GM12878 (cell line): Measurements from ENCODE around the gene LRTM2. TPM values are rescaled to one million over a fixed set of nuclear protein-coding genes. Genes with fewer than 3 reads are reported as not detected.
A peak's percentile ranks its signal among the peaks of the same experiment; 100 is the strongest.

Experiments
- ATAC-seq: fragments of 200-7000 bp; cut with Tn5 transposase; 3 replicates; pipeline ENCODE4 v1.9.1; 2020; ENCODE audit warnings: mild to moderate bottlenecking, moderate library complexity
- BruUV-seq: library from RNA; stranded (reverse); fragments of 400-500 nt; replicated peaks from 2 replicates; lab custom pipeline; 2021; lab: Mats Ljungman, UMichigan
- CTCF ChIA-PET: fragments of 300-600 bp; sonication (Branson Sonifier 250); formaldehyde crosslinking; extraction: SDS; loops from one replicate; lab custom pipeline; 2021; ENCODE audit warnings: inconsistent platforms; lab: Yijun Ruan, JAX
- POLR2A ChIA-PET: fragments of 350-600 bp; formaldehyde crosslinking; extraction: SDS; loops from one replicate; lab custom pipeline; 2021; ENCODE audit warnings: inconsistent platforms; lab: Charles Lee
- RAD21 ChIA-PET: fragments of 300-600 bp; sonication (Branson Sonifier 250); formaldehyde crosslinking; loops from one replicate; lab custom pipeline; 2023; ENCODE audit warnings: antibody characterized with exemption; ENCODE audit not compliant: unreplicated experiment; lab: Charles Lee
- SMC1A ChIA-PET: fragments of 300-600 bp; sonication (Branson Sonifier 250); formaldehyde crosslinking; loops from one replicate; lab custom pipeline; 2023; ENCODE audit not compliant: unreplicated experiment, uncharacterized antibody; lab: Charles Lee
- DNase-seq: peaks from one replicate; pipeline ENCODE4 v3.0.0-alpha.2; 2011; ENCODE audit warnings: low read depth, low spot score
- FAIRE-seq: peaks from 3 replicates; lab custom pipeline; 2011; peaks lifted over from hg19 to GRCh38; lab: Jason Lieb, UNC
- H2AFZ ChIP-seq: 2 replicates; pipeline ENCODE4 v1.6.0; 2011; ENCODE audit warnings: low read depth, low read length, control low read depth; ENCODE audit not compliant: control insufficient read depth
- H3K27ac ChIP-seq: 2 replicates; pipeline ENCODE4 v1.5.1; 2011; ENCODE audit warnings: control low read depth; ENCODE audit not compliant: control insufficient read depth, insufficient read depth
- H3K27me3 ChIP-seq, 2 experiments: replicated peaks in 1 of 2; 2 replicates each; pipeline versions ENCODE4 v1.6.0 to v1.6.1; 2011; ENCODE audit warnings: low read length in 1 of 2; ENCODE audit not compliant: control insufficient read depth in 2 of 2, insufficient read depth in 2 of 2
- H3K36me3 ChIP-seq, 2 experiments: 2 replicates each; pipeline ENCODE4 v1.5.1; 2011; ENCODE audit warnings: low read length in 1 of 2; ENCODE audit not compliant: control insufficient read depth in 2 of 2, insufficient read depth in 2 of 2
- H3K4me1 ChIP-seq: 2 replicates; pipeline ENCODE4 v1.6.1; 2011; ENCODE audit warnings: mild to moderate bottlenecking, low read length, moderate library complexity, mixed read lengths; ENCODE audit not compliant: control insufficient read depth, insufficient read depth
- H3K4me2 ChIP-seq: 2 replicates; pipeline ENCODE4 v1.6.0; 2011; ENCODE audit warnings: control low read depth; ENCODE audit not compliant: control insufficient read depth, insufficient read depth
- H3K4me3 ChIP-seq: fragments of 200-600 bp; sonication (generic); 2 replicates; pipeline ENCODE4 v1.5.1; 2016
- H3K79me2 ChIP-seq: 2 replicates; pipeline ENCODE4 v1.6.0; 2011; ENCODE audit warnings: low read length; ENCODE audit not compliant: control insufficient read depth, insufficient read depth
- H3K9ac ChIP-seq: 2 replicates; pipeline ENCODE4 v1.8.0; 2011; ENCODE audit warnings: low read length, control low read depth, mixed read lengths; ENCODE audit not compliant: control insufficient read depth, insufficient read depth
- H3K9me3 ChIP-seq: replicated peaks from 3 replicates; pipeline ENCODE4 v1.5.1; 2011; ENCODE audit warnings: mild to moderate bottlenecking, low read length; ENCODE audit not compliant: control insufficient read depth, insufficient read depth
- H4K20me1 ChIP-seq: 2 replicates; pipeline ENCODE4 v1.6.0; 2011; ENCODE audit not compliant: control insufficient read depth, insufficient read depth
- BHLHE40 ChIP-seq, 2 experiments: fragments of 450-650 bp in 1 of 2; IDR thresholded peaks; 2 replicates each; pipeline ENCODE4 v1.6.1; 2011 to 2017; ENCODE audit warnings: low read depth in 2 of 2, borderline replicate concordance in 1 of 2, improper control_type of control experiment in 1 of 2, low read length in 1 of 2, mild to moderate bottlenecking in 1 of 2
- CBX5 ChIP-seq: sonication (generic); IDR thresholded peaks from 2 replicates; pipeline ENCODE4 v1.6.1; 2016; ENCODE audit warnings: low read depth, moderate library complexity, mild to moderate bottlenecking, inconsistent platforms
- CHD1 ChIP-seq: IDR thresholded peaks from 2 replicates; pipeline ENCODE4 v1.6.1; 2012; ENCODE audit warnings: low read depth, low read length, improper control_type of control experiment
- FOS ChIP-seq: IDR thresholded peaks from 3 replicates; pipeline ENCODE4 v1.6.1; 2011; ENCODE audit warnings: borderline replicate concordance; ENCODE audit not compliant: insufficient read length; ENCODE audit errors: extremely low read depth
- FOXM1 ChIP-seq: IDR thresholded peaks from 2 replicates; pipeline ENCODE4 v1.6.1; 2012; ENCODE audit warnings: low read depth, mild to moderate bottlenecking, inconsistent platforms, low read length, moderate library complexity
- KAT2A ChIP-seq: conservative IDR thresholded peaks from 2 replicates; pipeline ENCODE4 v1.6.1; 2011; ENCODE audit warnings: low read depth, low read length; ENCODE audit not compliant: control insufficient read depth
- KDM1A ChIP-seq: fragments of 200-600 bp; sonication (generic); IDR thresholded peaks from 2 replicates; pipeline ENCODE4 v1.6.1; 2016; ENCODE audit warnings: borderline replicate concordance
- KLF5 ChIP-seq: fragments of 450-650 bp; IDR thresholded peaks from 2 replicates; pipeline ENCODE4 v1.6.1; 2014; ENCODE audit warnings: mild to moderate bottlenecking; ENCODE audit not compliant: partially characterized antibody
- NR2C1 ChIP-seq: fragments of 450-650 bp; IDR thresholded peaks from 2 replicates; pipeline ENCODE4 v1.6.1; 2017; ENCODE audit warnings: antibody characterized with exemption, mild to moderate bottlenecking, moderate library complexity
- RBBP5 ChIP-seq: fragments of 200-600 bp; sonication (generic); conservative IDR thresholded peaks from 2 replicates; pipeline ENCODE4 v1.6.1; 2016
- RFX5 ChIP-seq: IDR thresholded peaks from 2 replicates; pipeline ENCODE4 v1.6.1; 2011; ENCODE audit warnings: low read depth, low read length, improper control_type of control experiment
- SP1 ChIP-seq: IDR thresholded peaks from one replicate; pipeline ENCODE4 v1.6.1; 2011; ENCODE audit warnings: low read depth, low read length
- SPI1 ChIP-seq: IDR thresholded peaks from 2 replicates; pipeline ENCODE4 v1.6.1; 2011; ENCODE audit warnings: low read depth, mild to moderate bottlenecking, low read length, moderate library complexity, borderline replicate concordance; ENCODE audit not compliant: insufficient read depth
- WGBS: methylation state at CpG from one replicate; pipeline ENCODE4 v1.1.6; 2016; ENCODE audit warnings: low lambda C conversion rate; ENCODE audit not compliant: insufficient replicate concordance, insufficient coverage; ENCODE audit errors: missing lambda C conversion rate; 5-methylcytosine and 5-hydroxymethylcytosine counted together
- in situ Hi-C: fragments of 300-500 bp; cut with MboI; formaldehyde crosslinking; loops from 9 replicates; pipeline ENCODE4 v1.14.3; 2018; ENCODE audit warnings: mixed read lengths
- intact Hi-C: fragments of 100-400 bp; cut with micrococcal nuclease; formaldehyde crosslinking; loops from one replicate; pipeline ENCODE4 v1.14.2; 2022; ENCODE audit not compliant: unreplicated experiment
- polyA plus RNA-seq, 11 experiments: library from polyadenylated mRNA; depleted of rRNA in 4 of 11; unstranded in 6 of 11; stranded (reverse) in 5 of 11; fragments of >200 nt; fragmentation: Nextera tagmentation in 4 of 11; fragmentation: Illumina TruSeq in 1 of 11; extraction: Ambion mirVana in 4 of 11; extraction: Trizol in 1 of 11; gene quantifications; 1 replicate in 1 of 11; 2 replicates in 10 of 11; pipeline versions ENCODE4 v1.2.1 to v1.2.3, GENCODE V29; 2011 to 2016; ENCODE audit warnings: inconsistent platforms in 2 of 11, missing spikeins in 2 of 11, low read depth in 1 of 11
- total RNA-seq, 4 experiments: library from RNA; depleted of rRNA in 3 of 4; stranded (reverse); fragments of >200 nt in 3 of 4; fragmentation: Illumina TruSeq in 1 of 4; extraction: Trizol in 1 of 4; gene quantifications; 2 replicates each; pipeline versions ENCODE4 v1.2.1 to v1.2.3, GENCODE V29; 2013 to 2021
- TF ChIP-seq, protein P1 (sequence below): fragments of 450-650 bp; IDR thresholded peaks from 2 replicates; pipeline ENCODE4 v1.6.1; 2016; ENCODE audit warnings: mild to moderate bottlenecking
- TF ChIP-seq, protein P2 (sequence below): fragments of 450-650 bp; conservative IDR thresholded peaks from 2 replicates; pipeline ENCODE4 v1.6.1; 2017; ENCODE audit warnings: mild to moderate bottlenecking, moderate library complexity
- TF ChIP-seq, protein P3 (sequence below): IDR thresholded peaks from 2 replicates; pipeline ENCODE4 v1.6.1; 2011; ENCODE audit warnings: borderline replicate concordance, low read depth, mild to moderate bottlenecking, moderate library complexity, mixed read lengths, low read length; ENCODE audit not compliant: insufficient read depth; ENCODE audit errors: extremely low read length

The LRTM2 gene
- total and polyA plus RNA-seq, 10 of the 15 experiments (the other 5 are each of a cell fraction or from before 2014, with no cell fraction given) = 0.05 TPM; not detected in 9

DNA sequence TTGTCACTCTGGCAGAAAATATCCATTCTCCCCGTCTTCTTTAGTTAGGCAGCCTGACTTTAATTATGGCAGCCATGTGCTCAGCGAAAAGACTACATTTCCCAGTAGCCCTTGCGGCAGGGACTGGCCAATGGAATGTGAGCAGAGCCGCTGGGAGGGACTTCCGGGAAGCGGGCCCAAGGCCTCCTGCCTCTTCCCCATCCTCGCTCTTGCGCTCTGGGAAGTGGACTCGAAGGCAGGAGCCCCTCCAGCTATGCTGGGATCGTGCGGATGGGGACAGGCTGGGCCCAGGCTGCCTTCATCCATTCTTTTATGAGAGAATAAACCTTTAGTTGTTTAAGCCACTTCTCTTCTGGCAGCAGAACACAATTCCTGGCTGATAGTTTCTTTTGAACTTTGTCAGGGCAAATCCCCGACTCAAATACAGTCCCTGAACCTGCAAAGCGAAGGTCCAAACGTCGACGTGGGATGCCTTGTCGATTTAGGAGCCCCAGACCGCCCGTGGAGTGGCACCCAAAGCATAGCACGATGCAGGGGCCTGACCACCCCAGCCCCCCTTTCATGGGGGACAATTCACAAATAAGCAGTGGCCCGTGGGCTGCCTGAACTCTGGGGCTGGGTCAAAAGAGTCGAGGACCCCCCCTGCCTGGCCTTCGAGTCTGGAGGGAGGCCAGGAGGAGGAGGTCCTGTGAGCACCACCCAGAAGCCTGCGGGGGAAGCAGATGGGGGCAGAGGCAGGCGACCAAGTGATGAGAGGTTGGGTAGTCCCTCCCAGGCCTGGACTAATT, 15.6 kb upstream of the LRTM2 start (continued):
- TF ChIP-seq, protein P1, sequence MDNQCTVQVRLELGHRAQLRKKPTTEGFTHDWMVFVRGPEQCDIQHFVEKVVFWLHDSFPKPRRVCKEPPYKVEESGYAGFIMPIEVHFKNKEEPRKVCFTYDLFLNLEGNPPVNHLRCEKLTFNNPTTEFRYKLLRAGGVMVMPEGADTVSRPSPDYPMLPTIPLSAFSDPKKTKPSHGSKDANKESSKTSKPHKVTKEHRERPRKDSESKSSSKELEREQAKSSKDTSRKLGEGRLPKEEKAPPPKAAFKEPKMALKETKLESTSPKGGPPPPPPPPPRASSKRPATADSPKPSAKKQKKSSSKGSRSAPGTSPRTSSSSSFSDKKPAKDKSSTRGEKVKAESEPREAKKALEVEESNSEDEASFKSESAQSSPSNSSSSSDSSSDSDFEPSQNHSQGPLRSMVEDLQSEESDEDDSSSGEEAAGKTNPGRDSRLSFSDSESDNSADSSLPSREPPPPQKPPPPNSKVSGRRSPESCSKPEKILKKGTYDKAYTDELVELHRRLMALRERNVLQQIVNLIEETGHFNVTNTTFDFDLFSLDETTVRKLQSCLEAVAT = 0 out of 2 replicates have a peak, but pooled peaks have one; percentile 20
- peak; percentile 12 for TF ChIP-seq FOS
- no peak for TF ChIP-seq RFX5
- no peak for TF ChIP-seq KDM1A
- no peak for TF ChIP-seq BHLHE40 (IDR thresholded peaks at IDR 0.05; ENCODE audit: borderline replicate concordance in 1 of 2, low read depth in 2 of 2, low read length in 1 of 2)

DNA sequence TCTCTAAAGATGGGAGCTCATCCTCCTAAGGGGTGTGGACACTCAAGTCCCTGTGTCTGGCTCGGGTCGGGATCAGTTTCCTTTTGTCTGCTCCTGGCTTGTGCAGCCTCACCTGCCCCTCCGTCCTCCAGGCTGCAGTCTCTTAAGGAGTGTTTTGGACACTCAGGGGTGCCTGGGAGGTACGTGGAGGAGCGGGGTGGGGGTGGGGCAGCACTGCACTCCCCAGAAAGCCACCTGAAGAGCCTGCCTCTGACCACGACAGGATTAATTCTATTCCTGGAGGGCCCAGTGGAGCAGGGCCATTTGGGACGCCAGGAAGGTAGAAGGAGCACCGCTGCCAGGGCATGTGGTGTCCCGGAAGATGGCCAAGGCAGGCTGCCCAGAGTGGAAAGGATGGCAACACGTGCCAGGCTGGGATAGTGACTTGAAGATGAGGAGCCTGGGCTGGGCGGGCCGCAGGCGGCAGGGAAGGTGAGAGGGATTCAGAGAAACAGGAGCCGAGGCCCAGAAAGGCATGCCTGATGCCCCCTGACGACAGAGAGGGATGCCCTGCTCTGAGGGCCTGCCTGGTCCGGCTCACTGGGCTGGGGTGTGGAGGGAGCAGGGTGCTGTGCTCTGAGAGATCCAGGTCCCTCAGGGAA, 14.8 kb upstream of the LRTM2 start:
- no TSS peak for BruUV-seq
- POLR2A ChIA-PET = no interaction called here
- RAD21 ChIA-PET = no interaction called here
- no peaks in the 10 kb centered on the region for H3K27me3 ChIP-seq
- peaks cover 3% of the 10 kb centered on the region; the same call in 1 of the 2 replicates for H3K4me1 ChIP-seq
- CTCF ChIA-PET = interaction anchor here (1.0 kb wide), 1 partner anchor 134 kb away, joined by 4 read pairs; no protein-coding TSS in a partner anchor
- 68% methylated on average over 16 of the region's 16 CpGs for WGBS
- SMC1A ChIA-PET = interaction anchor here (1.6 kb wide), 1 partner anchor 134 kb away, joined by 4 read pairs; no protein-coding TSS in a partner anchor
- no peaks in the 10 kb centered on the region for H3K36me3 ChIP-seq
- H4K20me1 ChIP-seq = no peaks in the 10 kb centered on the region
- intact Hi-C loops (no loop called here), in situ Hi-C loops (no loop called here)
- DNase-seq (no peak), FAIRE-seq (no peak), ATAC-seq (no peak)
- no peak overlapping the region for H3K4me3 ChIP-seq
- H2AFZ ChIP-seq = no peak overlapping the region
- H3K27ac ChIP-seq = no peak overlapping the region
- no peaks in the 10 kb centered on the region for H3K79me2 ChIP-seq
- no peaks in the 10 kb centered on the region for H3K9me3 ChIP-seq
- no peak overlapping the region for H3K9ac ChIP-seq
- H3K4me2 ChIP-seq = no peak overlapping the region
- TF ChIP-seq KLF5 = no peak
- no peak for TF ChIP-seq SP1
- no peak for TF ChIP-seq SPI1
- no peak for TF ChIP-seq NR2C1
- TF ChIP-seq, protein P2, sequence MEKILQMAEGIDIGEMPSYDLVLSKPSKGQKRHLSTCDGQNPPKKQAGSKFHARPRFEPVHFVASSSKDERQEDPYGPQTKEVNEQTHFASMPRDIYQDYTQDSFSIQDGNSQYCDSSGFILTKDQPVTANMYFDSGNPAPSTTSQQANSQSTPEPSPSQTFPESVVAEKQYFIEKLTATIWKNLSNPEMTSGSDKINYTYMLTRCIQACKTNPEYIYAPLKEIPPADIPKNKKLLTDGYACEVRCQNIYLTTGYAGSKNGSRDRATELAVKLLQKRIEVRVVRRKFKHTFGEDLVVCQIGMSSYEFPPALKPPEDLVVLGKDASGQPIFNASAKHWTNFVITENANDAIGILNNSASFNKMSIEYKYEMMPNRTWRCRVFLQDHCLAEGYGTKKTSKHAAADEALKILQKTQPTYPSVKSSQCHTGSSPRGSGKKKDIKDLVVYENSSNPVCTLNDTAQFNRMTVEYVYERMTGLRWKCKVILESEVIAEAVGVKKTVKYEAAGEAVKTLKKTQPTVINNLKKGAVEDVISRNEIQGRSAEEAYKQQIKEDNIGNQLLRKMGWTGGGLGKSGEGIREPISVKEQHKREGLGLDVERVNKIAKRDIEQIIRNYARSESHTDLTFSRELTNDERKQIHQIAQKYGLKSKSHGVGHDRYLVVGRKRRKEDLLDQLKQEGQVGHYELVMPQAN = no peak
- TF ChIP-seq CHD1 = no peak
- TF ChIP-seq FOXM1 = no peak
- no peak for TF ChIP-seq KDM1A
- TF ChIP-seq, protein P3, sequence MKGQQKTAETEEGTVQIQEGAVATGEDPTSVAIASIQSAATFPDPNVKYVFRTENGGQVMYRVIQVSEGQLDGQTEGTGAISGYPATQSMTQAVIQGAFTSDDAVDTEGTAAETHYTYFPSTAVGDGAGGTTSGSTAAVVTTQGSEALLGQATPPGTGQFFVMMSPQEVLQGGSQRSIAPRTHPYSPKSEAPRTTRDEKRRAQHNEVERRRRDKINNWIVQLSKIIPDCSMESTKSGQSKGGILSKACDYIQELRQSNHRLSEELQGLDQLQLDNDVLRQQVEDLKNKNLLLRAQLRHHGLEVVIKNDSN = no peak
- TF ChIP-seq RBBP5 = no peak
- no peak for TF ChIP-seq CBX5
- TF ChIP-seq KAT2A = no peak
